Loucy (cell line): ENCODE data around the gene FSD1L.

Source experiments
- CTCF ChIP-seq: fragments of 200-600 bp; sonication (generic); conservative IDR thresholded peaks from 2 replicates; pipeline ENCODE4 v1.5.1; 2014; ENCODE audit warnings: mild to moderate bottlenecking, antibody characterized with exemption, low read length
- EZH2phosphoT487 ChIP-seq: fragments of 200-600 bp; IDR thresholded peaks from 2 replicates; pipeline ENCODE4 v1.6.1; 2018; ENCODE audit warnings: antibody characterized with exemption, mild to moderate bottlenecking, moderate library complexity, borderline replicate concordance

- TF ChIP-seq CTCF (no peak), EZH2phosphoT487 (no peak)
These were observed 88.3 kb downstream of the FSD1L start for GRCh38 chr9:105535920-105536668.
